GM18519 (cell line): ENCODE results near the gene PLA2G4C.
"Not testable (repeated sequence)": the region's sequence is repeated elsewhere in the genome, so short reads cannot be mapped to it uniquely, and the experiment has no call there.

Source experiments
- ATAC-seq: cut with Tn5 transposase; IDR thresholded peaks from one replicate; pipeline ENCODE4 v1.9.1; 2021; ENCODE audit warnings: mild to moderate bottlenecking, moderate library complexity; ENCODE audit not compliant: unreplicated experiment, low FRiP score

The PLA2G4C gene

DNA sequence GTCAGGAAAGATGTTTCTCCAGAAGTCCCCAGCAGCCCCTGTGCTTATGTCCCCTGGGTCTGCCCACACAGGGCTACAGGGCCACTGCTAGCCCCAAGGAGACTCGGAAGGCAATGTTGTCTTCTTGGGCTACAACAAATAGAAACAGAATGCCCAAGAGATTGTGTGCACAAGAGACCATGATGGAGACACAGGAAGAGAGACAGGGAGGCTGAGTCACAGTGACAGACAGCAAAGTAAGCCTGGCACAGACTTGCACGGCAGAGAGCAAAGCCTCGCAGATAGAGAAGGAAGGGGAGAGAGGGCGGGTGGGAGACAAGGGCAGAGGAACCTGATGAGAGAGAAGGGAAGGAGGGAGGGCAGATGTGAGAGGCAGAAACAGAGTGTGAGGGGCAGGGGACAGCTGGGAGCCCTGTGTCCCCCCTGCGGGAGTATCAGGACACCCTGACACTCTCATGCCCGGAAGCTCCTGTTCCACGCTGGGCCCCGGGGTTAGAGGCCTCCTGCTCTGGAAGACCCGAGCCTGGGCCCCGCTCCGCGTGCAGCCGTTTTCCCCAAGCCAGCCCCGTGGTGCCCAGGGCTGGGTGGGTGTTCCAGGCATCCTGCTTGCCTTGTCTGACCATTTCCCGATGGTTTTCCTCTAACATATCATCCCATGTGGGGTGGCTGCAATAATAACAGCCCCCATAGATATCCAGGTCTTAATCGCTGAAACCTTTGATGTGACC is 2.7 kb upstream of the PLA2G4C start:
- ATAC-seq, result no peak

DNA sequence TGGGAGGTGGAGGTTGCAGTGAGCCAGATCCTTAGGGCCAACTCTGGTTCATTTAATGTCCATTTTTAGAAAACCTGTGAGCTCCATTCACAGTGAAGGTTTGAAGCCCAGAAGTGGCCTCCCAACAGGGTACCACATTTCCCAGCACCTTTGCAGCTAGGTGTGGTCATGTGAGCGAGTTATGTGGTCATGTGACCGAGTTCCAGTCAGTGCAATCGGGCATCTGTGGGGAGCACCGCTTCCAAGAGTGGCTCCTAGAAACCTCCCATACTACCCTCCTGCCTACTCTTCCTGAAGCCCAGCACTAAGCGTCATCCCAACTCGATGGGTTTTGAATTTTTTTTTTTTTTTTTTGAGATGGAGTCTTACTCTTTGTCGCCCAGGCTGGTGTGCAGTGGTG is 663 bp upstream of the PLA2G4C start:
- no peak for ATAC-seq

DNA sequence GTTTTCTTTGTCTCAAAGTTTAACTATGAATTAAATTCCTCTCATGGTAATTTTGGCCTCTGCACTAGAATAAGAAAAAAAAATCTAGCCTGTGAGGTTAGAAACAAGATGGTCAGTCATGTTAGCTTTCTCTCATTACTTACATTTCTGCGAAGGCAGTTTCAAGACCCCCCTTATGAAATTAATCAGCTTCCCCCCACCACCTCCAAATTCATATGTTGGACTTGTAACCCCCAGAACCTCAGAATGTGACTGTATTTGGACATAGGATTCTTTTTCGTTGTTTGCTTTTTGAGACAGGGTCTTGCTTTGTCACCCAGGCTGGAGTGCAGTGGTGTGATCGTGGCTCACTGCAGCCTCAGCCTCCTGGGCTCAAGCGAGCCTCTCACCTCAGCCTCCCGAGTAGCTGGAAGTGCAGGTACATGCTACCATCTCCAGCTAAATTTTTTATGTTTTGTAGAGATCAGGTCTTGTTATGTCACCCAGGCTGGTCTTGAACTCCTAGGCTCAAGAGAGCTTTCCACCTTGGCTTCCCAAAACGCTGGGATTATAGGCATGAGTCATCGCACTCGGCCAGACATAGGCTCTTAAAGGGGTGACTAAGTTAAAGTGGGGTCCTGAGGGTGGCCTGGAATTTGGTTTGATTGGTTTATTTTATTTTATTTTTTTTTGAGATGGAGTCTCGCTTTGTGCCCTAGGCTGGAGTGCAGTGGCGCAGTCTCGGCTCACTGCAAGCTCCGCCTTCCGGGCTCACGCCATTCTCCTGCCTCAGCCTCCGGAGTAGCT is 1.4 kb downstream of the PLA2G4C start:
- ATAC-seq, result no peak

DNA sequence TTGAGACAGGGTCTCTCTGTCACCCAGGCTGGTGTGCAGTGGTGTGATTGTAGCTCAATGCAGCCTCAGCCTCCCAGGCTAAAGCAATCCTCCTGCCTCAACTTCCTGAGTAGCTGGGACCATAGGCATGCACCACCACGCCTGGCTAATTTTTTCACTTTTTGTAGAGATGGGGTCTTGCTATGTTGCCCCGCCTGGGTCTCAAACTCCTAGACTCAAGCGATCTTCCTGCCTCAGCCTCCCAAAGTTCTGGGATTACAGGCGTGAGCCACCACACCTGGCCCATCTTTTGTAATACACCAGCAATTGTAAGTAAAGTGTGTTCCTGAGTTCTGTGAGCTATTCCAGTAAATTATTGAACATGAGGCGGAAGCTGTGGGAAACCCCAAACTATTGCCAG is 6.7 kb downstream of the PLA2G4C start:
- no peak for ATAC-seq

DNA sequence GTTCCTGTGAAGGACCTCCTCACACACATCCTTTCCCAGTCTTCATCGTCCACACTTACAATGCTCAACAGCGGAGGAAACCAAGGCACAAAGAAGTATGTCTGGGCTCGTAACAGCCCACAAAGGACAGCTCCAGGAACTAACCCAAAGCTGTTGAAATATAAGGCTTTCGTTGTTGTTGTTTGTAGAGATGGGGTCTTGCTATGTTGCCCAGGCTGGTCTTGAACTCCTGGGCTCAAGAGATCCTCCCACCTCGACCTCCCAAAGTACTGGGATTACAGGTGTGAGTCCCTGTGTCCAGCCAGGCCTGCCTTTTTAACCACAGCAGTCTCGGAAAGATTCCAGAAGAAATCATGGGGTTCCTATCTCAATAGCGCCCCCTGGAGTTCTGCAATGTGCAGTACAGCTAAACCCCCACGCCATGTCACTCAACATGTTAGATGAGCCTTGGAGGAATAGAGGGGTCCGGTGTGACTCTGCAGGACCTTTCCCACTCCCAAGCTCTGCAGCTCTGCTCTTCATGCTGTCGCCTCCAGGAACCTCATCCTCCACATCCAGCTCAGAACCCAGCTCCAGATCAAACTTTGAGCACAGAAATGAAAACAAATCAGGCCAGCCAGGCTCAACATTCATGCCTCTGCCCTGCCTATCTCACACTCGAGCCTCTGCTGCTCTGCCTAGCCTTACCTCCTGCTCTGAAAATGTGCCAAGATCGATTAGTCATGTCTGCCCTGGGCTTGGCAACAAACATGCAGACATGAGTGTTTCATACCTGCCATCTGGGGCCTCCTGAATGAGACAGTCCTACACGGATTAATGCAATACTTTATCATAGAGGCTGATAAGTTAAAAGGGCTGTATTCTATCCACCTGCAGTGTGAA is 7.5 kb downstream of the PLA2G4C start:
- ATAC-seq, result no peak

DNA sequence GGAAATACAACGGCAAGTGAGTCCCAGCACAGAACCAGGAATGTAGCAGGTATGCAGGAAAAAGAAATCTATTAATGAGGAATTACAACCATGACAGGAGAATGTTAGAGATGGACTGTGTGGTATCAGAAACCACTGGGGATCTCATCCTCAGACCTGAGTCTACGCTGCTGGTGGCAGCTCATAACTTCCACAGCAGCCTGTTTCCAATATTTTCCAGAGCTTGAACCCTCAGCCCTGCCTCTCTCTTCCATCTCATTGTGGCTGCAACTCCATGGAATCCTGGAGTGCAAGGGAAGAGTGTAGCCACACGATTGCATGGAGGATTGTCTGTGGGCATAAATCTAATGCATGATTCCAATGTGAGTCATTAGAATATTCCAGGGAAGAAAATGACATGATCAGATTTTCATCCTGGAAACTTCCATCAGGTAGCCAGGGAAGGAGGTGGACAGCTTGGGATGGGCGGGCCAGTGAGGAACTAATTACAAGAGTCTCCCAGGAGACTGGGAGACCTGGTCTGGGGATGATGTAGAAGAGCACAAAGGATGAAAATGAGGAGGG is 14.9 kb downstream of the PLA2G4C start:
- no peak for ATAC-seq

DNA sequence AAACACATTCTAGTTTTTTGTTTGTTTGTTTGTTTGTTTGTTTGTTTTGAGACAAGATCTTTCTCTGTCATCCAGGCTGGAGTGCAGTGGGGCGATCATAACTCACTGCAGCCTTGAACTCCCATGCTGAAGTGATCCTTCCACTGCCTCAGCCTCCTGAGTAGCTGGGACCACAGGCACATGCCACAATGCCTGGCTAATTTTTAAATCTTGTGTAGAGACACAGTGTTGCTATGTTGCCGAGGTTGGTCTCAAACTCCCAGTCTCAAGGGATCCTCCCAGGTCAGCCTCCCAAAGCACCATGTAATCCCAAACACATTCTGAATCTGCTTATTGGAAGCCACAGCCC is 15.8 kb downstream of the PLA2G4C start:
- no peak for ATAC-seq

DNA sequence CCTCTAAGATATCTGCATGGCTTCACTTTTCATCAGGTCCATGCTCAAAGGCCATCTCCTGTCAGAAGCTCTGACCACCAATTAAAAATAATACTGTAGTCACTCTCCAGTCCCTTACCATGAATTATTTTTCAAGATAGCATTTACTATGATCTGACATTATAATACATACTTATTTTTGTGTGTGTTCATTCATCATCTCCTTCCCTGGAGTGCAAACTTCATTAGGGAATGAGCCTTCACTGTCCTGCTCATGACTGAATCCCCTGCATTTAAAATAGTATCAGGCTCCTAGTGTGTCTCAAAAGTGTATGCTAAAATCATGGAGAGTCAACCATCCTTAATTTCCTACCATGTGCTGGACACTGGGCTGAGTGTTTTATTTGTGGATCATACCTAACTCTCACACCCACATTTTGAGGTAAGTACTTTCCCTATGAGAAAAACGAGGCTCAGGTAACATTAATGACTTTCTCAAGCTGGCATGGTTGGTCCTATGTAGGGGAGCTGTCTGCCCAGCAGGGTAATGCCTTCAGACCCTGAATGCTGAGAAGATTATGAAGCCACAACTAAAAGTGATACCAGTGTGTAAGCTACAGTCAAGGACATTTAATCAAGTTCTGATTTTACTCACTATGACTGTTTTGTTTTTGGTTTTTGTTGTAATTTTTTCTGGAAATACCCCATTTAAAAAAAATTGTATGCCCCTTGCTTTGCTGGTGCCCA is 16.3 kb downstream of the PLA2G4C start:
- no peak for ATAC-seq

DNA sequence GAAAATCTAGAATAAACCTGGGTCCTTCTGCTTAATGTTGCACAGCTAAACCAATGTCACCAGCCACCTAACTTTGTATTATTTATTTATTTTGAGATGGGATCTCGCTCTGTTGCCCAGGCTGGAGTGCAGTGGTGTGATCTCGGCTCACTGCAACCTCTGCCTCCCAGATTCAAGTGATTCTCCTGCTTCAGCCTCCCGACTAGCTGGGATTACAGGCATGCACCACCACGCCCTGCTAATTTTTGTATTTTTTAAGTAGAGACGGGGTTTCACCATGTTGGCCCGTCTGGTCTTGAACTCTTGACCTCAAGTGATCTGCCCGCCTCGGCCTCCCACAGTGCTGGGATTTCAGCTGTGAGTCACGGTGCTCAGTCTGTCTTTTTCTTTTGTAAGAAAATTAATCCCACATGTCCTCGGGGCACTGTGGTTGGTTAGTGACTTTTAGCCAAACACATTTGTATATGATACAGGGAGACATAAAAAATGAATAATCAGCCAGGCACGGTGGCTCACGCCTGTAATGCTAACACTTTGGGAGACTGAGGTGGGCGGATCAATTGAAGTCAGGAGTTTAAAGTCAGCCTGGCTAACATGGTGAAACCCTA is 19.4 kb downstream of the PLA2G4C start:
- not testable (repeated sequence) for ATAC-seq

DNA sequence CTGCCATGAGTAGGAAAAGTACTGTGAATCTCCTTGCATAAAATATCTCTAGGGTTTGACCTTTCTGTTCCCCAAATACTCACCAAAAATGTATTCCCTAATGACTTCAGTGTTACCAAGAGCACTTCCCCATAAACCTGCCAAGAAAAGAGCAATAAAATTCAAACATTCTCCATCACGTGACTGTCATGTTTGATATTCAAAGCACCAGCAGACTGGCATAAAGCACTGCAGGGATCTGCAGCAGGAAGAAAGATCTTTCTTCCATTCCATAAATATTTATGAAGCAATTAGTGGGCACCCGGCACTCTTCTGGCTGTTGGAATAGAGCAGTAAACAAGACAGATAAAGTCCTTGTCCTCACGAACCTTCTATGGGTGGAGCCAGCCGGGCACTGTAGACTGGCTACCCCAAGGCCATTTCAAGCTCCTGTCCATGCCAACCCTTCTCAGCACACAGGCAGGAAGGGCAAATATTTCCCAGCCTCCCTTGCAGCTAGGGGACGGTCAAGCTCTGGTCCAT is 20.3 kb downstream of the PLA2G4C start:
- ATAC-seq, result no peak

DNA sequence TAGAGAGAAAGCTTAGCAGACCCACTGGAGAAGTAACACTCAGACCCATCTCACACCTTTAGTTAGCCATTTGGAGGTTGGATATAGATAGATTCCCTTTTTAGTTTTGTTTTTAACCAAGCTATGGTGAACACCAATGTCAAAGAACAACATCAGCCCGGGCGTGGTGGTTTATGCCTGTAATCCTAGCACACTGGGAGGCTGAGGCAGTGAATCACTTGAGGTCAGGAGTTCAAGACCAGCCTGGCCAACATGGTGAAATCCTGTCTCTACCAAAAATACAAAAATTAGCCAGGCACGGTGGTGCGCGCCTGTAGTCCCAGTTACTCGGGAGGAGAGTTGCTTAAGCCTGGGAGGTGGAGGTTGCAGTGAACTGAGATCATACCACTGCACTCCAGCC is 21.6 kb downstream of the PLA2G4C start:
- ATAC-seq, result not testable (repeated sequence)

DNA sequence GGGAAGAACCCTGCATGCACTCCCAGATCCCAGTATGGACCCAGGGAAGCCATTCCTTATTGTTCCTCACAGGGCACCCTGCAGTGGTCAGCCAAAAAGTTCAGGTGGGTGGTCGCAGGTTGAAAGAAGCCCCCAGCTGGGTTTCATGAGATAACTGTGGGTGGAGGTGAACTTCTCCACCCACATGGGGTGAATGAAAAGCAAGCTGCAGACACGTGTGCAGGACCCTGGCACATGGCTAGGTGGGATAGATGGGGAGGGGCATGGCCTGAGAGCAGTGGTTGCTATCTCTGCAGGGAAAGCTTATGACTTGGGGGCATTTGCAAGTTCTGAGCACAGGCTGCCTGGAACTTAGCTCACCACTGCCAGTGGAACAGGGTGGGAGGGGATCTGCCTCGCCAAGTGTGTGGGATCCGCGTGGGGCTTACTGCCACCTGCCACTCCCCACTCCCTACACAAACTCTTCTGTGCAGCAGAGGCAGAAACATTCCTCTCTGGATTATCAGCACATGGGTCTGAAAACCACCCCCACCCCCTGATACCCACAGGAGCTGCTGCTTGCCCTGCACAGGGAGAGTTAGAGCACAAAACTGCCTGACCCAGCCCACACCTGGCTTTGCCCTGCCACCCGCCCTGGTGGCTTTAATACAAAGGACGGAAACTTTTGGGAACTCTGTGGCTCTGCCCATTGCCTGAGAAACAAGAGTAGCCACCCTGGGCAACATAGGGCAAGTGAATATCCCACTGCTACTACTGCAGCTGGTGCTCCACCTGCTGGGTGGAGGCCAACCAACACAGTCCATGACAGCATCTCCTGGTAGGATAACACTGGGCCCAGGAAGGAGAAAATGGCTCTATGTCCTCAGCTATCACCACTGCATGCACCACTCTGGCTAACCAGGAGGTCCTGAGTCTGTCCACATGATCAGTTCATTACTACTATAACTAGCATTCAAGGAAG is 24.4 kb downstream of the PLA2G4C start:
- ATAC-seq, result no peak

DNA sequence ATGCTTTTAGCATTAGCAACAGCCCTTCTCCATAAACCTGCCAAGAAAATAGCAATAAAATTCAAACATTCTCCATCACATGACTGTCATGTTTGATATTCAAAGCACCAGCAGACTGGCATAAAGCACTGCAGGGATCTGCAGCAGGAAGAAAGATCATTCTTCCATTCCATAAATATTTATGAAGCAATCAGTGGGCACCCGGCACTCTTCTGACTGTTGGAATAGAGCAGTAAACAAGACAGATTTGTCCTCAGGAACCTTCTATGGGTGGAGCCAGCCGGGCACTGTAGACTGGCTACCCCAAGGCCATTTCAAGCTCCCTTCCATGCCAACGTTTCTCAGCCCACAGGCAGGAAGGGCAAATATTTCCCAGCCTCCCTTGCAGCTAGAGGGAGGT is 25.5 kb downstream of the PLA2G4C start:
- no peak for ATAC-seq

DNA sequence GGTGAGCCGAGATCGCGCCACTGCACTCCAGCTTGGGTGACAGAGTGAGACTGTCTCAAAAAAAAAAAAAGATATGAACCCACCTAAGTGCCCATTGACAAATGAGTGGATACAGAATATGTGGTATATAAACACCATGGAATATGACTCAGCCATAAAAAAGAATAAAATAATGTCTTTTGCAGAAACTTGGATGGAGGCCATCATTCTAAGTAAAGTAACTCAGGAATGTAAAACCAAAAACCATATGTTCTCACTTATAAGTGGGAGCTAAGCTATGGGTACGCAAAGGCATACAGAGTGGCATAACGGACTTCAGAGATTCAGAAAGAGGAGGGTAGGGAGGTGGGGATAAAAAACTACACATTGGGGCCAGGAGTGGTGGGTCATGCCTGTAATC is 29.5 kb downstream of the PLA2G4C start:
- ATAC-seq, result no peak

DNA sequence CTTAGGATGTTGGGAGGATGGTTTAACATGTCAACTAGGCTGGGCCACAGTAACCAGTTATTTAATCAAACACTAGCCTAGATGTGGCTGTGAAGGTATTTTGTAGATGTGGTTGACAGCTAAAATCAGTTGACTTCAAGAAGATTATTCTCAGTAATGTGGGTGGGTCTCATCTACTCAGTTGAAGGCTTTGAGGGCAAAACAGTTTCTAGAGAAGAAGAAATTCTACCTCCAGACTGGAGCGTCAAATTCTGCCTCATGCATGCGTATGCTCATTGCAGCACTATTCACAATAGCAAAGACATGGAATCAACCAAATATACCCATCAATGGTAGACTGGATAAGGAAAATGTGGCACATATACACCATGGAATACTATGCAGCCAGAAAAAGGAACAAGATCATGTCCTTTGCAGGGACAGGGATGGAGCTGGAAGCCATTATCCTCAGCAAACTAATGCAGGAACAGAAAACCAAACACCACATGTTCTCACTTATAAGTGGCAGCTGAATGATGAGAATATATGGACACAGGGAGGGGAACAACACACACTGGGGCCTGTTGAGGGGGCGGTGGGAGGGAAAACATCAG is 40.3 kb downstream of the PLA2G4C start:
- ATAC-seq, result not testable (repeated sequence)

DNA sequence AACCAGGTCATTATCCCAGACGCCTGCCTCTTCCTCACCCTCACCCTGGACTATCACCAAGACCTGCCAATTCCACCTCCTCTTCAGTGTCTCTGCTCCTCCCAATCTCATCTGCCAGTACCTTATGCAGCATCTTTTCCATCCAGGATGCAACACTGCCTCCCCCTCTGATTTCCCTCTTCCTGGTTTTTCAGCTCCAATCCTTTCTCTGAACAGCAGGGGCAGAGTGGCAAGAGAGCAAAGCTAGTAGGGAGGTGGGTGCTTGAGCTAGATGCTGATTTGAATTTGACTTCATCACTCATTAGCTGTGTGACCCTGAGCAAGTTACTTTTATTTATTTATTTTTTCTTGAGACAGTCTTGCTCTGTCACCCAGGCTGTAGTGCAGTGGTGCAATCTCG is 41.2 kb downstream of the PLA2G4C start:
- no peak for ATAC-seq

DNA sequence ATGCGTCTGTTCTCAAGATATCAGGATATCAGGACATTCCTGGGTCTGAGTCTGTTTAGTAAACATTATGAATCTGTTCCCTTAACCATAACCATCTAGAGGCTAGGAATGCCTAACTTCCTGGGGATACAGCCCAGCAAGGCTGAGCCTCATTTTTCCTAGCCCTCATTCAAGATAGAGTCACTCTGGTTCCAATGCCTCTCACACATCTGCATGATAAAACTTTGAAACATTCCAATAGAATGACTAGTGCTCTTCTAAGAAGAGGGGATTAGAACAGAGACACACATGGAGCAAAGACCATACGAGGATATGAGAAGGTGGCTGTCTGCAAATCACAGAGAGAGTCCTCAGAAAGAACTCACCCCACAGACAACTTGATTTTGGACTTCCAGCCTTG is 46.1 kb downstream of the PLA2G4C start:
- no peak for ATAC-seq
